Hepatocyte (in vitro differentiated cells): ENCODE measurements around the gene PF4V1. TPM values are rescaled to one million over a fixed set of nuclear protein-coding genes. Genes with fewer than 3 reads are reported as not detected.

Experiments
- DNase-seq: peaks from one replicate; pipeline ENCODE4 v3.0.0-alpha.2; 2016; ENCODE audit warnings: low spot score
- H2AFZ ChIP-seq: fragments of 200-600 bp; sonication (generic); 2 replicates; pipeline ENCODE4 v1.6.0; 2016; ENCODE audit warnings: antibody characterized with exemption, mild to moderate bottlenecking
- H3K27ac ChIP-seq: fragments of 200-600 bp; sonication (generic); 2 replicates; pipeline ENCODE4 v1.5.1; 2016; ENCODE audit warnings: mild to moderate bottlenecking
- H3K27me3 ChIP-seq: fragments of 200-600 bp; sonication (generic); 2 replicates; pipeline ENCODE4 v1.6.1; 2016
- H3K36me3 ChIP-seq: fragments of 200-600 bp; sonication (generic); replicated peaks from 2 replicates; pipeline ENCODE4 v1.5.1; 2016; ENCODE audit warnings: low read depth; ENCODE audit not compliant: insufficient read depth
- H3K4me1 ChIP-seq: fragments of 200-600 bp; sonication (generic); 2 replicates; pipeline ENCODE4 v1.5.1; 2016; ENCODE audit warnings: mild to moderate bottlenecking, moderate library complexity; ENCODE audit not compliant: insufficient read depth
- H3K4me2 ChIP-seq: fragments of 200-600 bp; sonication (generic); 2 replicates; pipeline ENCODE4 v1.6.0; 2016
- H3K4me3 ChIP-seq: fragments of 200-600 bp; sonication (generic); 2 replicates; pipeline ENCODE4 v1.5.1; 2016; ENCODE audit warnings: mild to moderate bottlenecking
- H3K79me2 ChIP-seq: fragments of 200-600 bp; sonication (generic); 2 replicates; pipeline ENCODE4 v1.6.0; 2017; ENCODE audit warnings: mild to moderate bottlenecking
- H3K9me2 ChIP-seq: fragments of 200-600 bp; sonication (generic); replicated peaks from 2 replicates; pipeline ENCODE4 v1.6.0; 2017; ENCODE audit warnings: mild to moderate bottlenecking; ENCODE audit not compliant: insufficient read depth
- H3K9me3 ChIP-seq: fragments of 200-600 bp; sonication (generic); 2 replicates; pipeline ENCODE4 v1.5.1; 2016; ENCODE audit warnings: low read depth, mild to moderate bottlenecking
- H4K20me1 ChIP-seq: fragments of 200-600 bp; sonication (generic); 2 replicates; pipeline ENCODE4 v1.6.0; 2016; ENCODE audit warnings: mild to moderate bottlenecking; ENCODE audit not compliant: insufficient read depth, poor library complexity, severe bottlenecking
- CTCF ChIP-seq: fragments of 200-600 bp; sonication (generic); IDR thresholded peaks from 2 replicates; pipeline ENCODE4 v1.5.1; 2016; ENCODE audit warnings: antibody characterized with exemption, mild to moderate bottlenecking; ENCODE audit not compliant: poor library complexity
- EZH2 ChIP-seq: fragments of 200-600 bp; sonication (generic); IDR thresholded peaks from 2 replicates; pipeline ENCODE4 v1.6.1; 2016; ENCODE audit warnings: antibody characterized with exemption, mild to moderate bottlenecking, borderline replicate concordance
- EZH2phosphoT487 ChIP-seq: fragments of 200-600 bp; sonication (generic); IDR thresholded peaks from one replicate; pipeline ENCODE4 v1.6.1; 2018; ENCODE audit warnings: antibody characterized with exemption, mild to moderate bottlenecking, low read depth, moderate library complexity; ENCODE audit not compliant: unreplicated experiment, severe bottlenecking
- WGBS: methylation state at CpG from one replicate; pipeline ENCODE4 v1.1.6; 2016; ENCODE audit warnings: low lambda C conversion rate; ENCODE audit errors: missing lambda C conversion rate; 5-methylcytosine and 5-hydroxymethylcytosine counted together
- polyA plus RNA-seq: library from polyadenylated mRNA; unstranded; fragments of >200 nt; fragmentation: Nextera tagmentation; extraction: Ambion mirVana; gene quantifications from 2 replicates; pipeline ENCODE4 v1.2.1, GENCODE V29; 2016
- total RNA-seq: library from RNA; depleted of rRNA; stranded (reverse); fragments of >200 nt; gene quantifications from 2 replicates; pipeline ENCODE4 v1.2.3, GENCODE V29; 2014

PF4V1 gene
- total and polyA plus RNA-seq, 2 experiments from 2014 or later = not detected

GRCh38 chr4:73885574-73886267, 32.6 kb downstream of the PF4V1 start:
- no peak overlapping the region for H3K4me2 ChIP-seq
- no peak for TF ChIP-seq EZH2phosphoT487
- TF ChIP-seq EZH2 = no peak
- no peak for TF ChIP-seq CTCF
- H3K36me3 ChIP-seq = no peaks in the 10 kb centered on the region
- no peaks in the 10 kb centered on the region for H3K9me3 ChIP-seq
- WGBS = 90% methylated on average over 4 of the region's 4 CpGs
- H2AFZ ChIP-seq = no peak overlapping the region
- no peak overlapping the region for H3K4me3 ChIP-seq
- H3K4me1 ChIP-seq = no peaks in the 10 kb centered on the region
- no peaks in the 10 kb centered on the region for H3K79me2 ChIP-seq
- no peaks in the 10 kb centered on the region for H3K9me2 ChIP-seq
- no peak overlapping the region for H3K27ac ChIP-seq
- H4K20me1 ChIP-seq = no peaks in the 10 kb centered on the region
- no peaks in the 10 kb centered on the region for H3K27me3 ChIP-seq
- DNase-seq = no peak

- H3K4me3 ChIP-seq = no peak overlapping the region
- no peak for DNase-seq
- WGBS = 71% methylated on average over 4 of the region's 4 CpGs
- peaks cover 16% of the 10 kb centered on the region for H3K4me1 ChIP-seq
- no peaks in the 10 kb centered on the region for H3K36me3 ChIP-seq
- H4K20me1 ChIP-seq = no peaks in the 10 kb centered on the region
- H3K79me2 ChIP-seq = no peaks in the 10 kb centered on the region
- no peak overlapping the region for H2AFZ ChIP-seq
- no peak overlapping the region for H3K4me2 ChIP-seq
- TF ChIP-seq CTCF (no peak), EZH2 (no peak), EZH2phosphoT487 (no peak)
- H3K9me3 ChIP-seq = no peaks in the 10 kb centered on the region
- H3K9me2 ChIP-seq = no peaks in the 10 kb centered on the region
- peak overlapping the region; percentile 20 for H3K27ac ChIP-seq
- no peaks in the 10 kb centered on the region for H3K27me3 ChIP-seq
Measured at GRCh38 chr4:73891326-73891725, 38.2 kb downstream of the PF4V1 start.

GRCh38 chr4:73891739-73892405, 38.8 kb downstream of the PF4V1 start:
- peak overlapping the region; percentile 20 for H3K27ac ChIP-seq
- TF ChIP-seq EZH2 (no peak), EZH2phosphoT487 (no peak), CTCF (no peak)

More at GRCh38 chr4:73891739-73892405, 38.8 kb downstream of the PF4V1 start:
- Histone ChIP-seq H3K9me2 (no peaks in the 10 kb centered on the region), H3K4me1 (peaks cover 16% of the 10 kb centered on the region), H3K27me3 (no peaks in the 10 kb centered on the region), H3K9me3 (no peaks in the 10 kb centered on the region), H3K79me2 (no peaks in the 10 kb centered on the region), H4K20me1 (no peaks in the 10 kb centered on the region), H3K36me3 (no peaks in the 10 kb centered on the region), H3K4me2 (no peak overlapping the region), H2AFZ (no peak overlapping the region), H3K4me3 (no peak overlapping the region)
- no peak for DNase-seq
- WGBS = 95% methylated on average over 1 of the region's 1 CpG
